HG03378 (cell line): ENCODE measurements around the gene TSSK6.

Experiments used
- ATAC-seq: cut with Tn5 transposase; IDR thresholded peaks from one replicate; pipeline ENCODE4 v1.9.1; 2021; ENCODE audit warnings: mild to moderate bottlenecking, moderate library complexity; ENCODE audit not compliant: unreplicated experiment

The TSSK6 gene

GRCh38 chr19:19507354-19507753 lies 8.0 kb downstream of the TSSK6 start:
- ATAC-seq, result no peak

GRCh38 chr19:19506592-19506991 lies 8.8 kb downstream of the TSSK6 start:
- no peak for ATAC-seq

DNA sequence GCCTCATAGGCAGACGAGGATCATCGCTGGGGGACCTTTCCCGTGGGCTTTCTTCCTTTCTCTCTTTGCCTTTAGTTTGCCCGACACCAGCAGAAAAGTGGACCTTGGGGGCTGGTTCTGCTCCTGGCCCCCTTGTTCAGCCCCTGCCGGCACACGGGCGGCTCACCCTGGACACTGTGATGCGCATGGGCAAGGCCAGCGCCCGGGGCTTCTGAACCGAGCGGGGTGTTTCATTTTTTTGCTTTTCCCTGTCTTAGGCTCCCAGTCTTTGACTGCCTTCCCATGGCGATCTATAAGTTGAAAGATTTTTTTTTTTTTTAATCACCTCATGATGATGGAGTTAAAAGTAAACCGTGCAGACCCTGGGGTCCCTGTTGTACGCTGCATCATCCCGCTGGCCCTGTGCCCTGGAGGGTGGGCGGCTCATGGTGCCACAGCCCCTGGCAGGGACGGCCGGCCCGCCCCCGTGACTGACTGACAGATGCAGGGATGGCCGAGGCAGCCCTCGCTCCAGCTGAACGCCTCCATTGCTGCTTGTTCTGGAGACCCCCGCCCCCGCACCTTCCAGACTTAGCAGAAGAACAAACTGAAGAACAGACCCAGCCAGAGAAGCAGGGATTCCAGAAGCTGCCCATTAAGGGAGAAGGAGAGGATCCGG lies 9.6 kb downstream of the TSSK6 start:
- no peak for ATAC-seq

GRCh38 chr19:19504754-19505668 lies 10.3 kb downstream of the TSSK6 start:
- ATAC-seq, result no peak

GRCh38 chr19:19502808-19503602 lies 12.3 kb downstream of the TSSK6 start:
- ATAC-seq, result no peak

DNA sequence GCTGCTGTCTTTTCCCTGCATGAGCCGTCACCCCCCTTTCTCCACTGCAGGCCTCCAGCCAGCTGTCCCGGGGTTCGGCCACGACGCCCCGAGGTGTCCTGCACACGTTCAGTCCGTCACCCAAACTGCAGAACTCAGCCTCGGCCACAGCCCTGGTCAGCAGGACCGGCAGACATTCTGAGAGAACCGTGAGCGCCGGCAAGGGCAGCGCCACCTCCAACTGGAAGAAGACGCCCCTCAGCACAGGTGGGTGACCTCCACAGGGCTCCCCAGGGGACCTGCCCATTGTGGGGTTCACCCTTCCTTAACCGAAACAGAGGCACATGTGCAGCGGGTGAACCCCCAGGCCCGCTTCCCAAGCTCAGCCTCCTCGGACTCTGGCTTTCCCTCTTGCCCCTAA lies 13.1 kb downstream of the TSSK6 start:
- ATAC-seq, result no peak

DNA sequence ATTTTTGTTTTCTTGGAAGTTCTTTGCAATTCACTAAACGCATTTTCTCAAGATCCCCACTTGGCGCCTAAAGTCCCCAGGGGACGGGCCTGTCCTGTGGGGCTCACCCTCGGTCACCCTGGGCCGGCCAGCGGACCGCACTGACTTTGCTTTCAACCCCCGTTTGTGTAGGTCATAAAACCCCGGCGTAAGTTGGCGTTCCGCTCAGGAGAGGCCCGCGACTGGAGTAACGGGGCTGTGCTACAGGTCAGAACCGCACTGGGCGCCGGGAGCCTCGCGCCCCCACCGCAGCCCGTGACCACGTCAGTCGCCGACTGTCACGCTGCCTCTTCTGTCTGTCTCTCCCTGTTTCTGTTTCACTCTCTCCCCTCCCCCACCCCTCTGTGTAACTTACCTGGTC lies 13.6 kb downstream of the TSSK6 start:
- ATAC-seq, result no peak

- ATAC-seq, result no peak
Measured at GRCh38 chr19:19500975-19501644, 14.2 kb downstream of the TSSK6 start.

- ATAC-seq, result no peak
Measured at GRCh38 chr19:19499272-19499995, 15.9 kb downstream of the TSSK6 start.

- ATAC-seq, result no peak
Measured at GRCh38 chr19:19498255-19498991, 16.9 kb downstream of the TSSK6 start.

DNA sequence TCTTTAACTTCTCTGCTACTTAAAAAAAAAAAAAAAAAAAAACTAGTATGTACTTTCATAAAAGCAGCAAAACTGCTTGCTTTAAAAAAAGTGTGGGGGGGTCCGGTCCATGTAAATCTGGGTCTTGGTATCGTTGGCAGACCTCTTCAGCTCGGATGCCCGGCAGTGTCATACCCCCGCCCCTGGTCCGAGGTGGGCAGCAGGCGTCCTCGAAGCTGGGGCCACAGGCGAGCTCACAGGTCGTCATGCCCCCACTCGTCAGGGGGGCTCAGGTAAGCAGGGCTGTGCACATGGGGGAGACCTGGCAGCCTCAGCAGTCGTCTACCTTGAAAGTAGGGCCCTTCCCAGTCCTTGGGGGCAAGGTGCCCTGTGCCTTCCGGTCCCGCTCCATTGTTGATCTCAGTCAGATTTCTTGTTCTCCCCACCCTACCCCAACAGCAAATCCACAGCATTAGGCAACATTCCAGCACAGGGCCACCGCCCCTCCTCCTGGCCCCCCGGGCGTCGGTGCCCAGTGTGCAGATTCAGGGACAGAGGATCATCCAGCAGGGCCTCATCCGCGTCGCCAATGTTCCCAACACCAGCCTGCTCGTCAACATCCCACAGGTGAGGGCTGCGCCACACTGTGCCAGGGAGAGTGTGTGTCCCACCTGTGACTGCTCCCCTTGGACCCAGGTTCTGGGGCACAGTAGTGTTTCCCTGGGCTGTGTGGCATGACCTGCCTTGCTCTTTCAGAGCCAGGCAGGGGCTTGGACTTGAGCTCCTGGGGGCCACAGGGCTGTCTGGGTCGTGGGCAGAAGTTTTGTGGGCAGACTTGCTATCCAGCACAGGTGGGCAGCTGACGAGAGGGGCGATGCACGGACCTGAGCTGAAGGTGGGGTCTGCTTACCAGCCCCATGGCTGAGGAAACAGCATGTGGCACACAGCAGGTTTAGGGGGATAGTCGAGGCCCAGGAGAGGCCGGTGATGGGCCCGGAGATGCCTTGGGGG lies 19.4 kb downstream of the TSSK6 start:
- no peak for ATAC-seq

DNA sequence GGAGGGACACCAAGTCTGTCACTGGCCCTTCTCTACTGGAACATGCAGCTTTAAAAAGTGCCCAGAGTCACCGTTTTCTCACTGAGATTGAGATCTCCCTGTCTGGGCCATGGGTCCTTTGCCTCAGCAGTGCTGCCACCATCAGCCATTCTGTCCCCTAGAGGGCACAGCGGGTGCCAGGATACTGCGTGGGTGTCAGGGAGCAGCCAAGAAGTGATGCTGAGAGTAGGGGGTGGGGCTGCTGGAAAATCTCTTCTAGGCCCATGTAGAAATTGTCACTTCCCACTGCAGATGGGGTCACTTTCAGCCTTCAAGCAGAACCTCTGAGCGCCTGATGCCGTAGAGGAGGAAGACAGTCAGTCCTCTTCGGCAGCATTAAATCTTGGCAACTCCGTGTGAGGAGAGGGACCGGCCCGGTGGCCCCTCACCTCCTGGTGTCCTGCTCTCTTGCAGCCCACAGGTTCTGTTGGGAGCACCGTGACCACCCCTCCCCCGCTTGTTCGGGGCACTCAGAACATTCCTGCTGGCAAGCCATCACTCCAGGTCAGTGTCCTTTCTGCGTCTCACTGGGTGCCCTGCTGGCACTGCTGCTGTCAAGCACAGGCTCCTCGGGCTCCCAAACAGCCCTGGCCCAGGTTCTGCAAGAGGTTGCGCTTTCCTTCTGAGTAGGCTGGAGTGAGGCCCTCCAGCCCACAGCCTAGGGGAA lies 21.4 kb downstream of the TSSK6 start:
- ATAC-seq, result no peak

DNA sequence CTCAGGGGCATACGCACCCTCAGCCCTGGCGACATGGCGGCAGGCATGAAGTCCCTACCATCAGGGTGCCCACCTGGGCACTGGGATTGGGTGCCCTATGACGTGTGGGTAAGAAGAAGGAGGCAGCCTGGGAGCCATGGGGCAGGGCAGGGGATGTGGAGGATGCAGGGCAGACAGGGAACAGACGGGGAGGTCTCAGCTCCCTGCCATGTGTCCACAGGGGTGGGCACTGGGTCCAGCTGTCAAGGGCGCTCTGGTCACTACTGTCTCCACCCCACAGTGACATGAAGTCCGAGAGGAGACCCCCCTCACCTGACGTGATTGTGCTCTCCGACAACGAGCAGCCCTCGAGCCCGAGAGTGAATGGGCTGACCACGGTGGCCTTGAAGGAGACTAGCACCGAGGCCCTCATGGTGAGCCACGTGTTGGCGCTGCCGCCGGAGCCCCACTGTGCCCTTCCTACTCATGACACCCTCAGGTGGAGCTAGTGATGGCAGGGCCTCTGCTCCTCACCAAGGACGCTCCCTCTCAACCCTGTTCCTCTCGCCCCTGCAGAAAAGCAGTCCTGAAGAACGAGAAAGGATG lies 23.2 kb downstream of the TSSK6 start:
- no peak for ATAC-seq

DNA sequence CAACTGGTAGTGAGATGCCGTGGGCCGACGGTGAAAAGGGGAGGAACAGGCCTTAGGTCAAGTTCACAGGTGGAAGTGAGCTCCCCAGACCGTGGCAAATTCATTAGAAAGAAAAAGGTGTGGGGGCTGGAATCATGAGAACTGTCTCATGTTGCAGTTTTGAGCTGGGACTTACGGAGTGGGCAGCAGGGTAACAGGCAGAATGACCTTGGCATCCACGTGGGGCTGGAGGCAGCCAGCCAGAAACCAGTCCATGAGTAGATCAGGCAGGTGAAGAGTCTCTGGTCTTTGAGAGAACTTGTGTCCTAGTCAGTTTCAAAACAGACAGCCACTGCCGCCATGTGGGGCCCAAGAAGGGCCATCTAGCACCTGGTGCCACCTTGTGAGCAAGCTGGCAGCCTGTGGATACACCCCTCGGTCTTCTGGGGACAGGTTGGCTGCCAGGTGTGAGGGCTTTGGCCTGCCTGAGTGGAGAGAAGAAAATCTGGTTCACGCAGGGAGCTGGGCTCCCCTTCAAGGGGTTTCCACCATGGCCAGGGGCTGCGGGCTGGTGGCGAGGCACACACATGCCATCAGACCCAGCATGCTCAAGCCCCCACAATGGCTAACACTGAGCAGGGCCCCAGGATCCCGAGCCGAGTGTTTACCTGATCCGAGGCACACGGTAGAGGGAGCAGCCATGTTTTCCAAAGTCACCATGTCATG lies 23.9 kb downstream of the TSSK6 start:
- ATAC-seq, result no peak

DNA sequence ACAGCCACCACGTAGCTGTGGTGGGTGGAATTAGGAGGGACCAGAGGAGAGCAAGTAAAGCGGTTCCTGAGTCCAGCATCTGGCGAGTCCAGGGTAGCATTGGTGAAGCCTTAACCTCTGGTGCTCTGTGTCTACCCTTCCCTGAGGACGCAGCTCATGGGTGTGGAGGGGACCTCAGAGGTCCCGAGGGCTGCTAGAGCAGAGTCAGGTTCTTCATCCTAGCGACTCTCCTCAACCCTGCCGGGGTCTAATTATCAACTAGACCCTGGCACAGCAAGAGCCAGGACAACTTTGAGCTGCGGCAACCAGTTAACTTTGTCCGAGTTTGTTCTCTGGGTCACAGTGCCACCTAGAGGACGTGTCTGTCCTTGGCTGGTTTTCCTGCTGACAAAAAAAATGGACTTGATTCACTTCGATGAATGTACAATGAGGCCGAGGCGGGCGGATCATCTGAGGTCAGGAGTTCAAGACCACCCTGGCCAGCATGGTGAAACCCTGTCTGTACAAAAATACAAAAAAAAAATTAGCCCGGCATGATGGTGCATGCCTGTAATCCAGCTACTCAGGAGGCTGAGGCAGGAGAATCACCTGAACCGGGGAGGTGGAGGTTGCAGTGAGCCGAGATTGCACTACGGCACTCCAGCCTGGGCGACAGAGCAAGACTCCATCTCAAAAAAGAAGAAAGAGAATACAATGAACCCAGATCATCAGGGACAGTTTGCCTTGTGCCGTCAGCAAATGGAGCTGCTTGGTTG lies 25.0 kb downstream of the TSSK6 start:
- ATAC-seq, result no peak

- ATAC-seq, result no peak
Measured at GRCh38 chr19:19489804-19490204, 25.5 kb downstream of the TSSK6 start.
